ENCODE data around the gene PRKCG.

The PRKCG gene

DNA sequence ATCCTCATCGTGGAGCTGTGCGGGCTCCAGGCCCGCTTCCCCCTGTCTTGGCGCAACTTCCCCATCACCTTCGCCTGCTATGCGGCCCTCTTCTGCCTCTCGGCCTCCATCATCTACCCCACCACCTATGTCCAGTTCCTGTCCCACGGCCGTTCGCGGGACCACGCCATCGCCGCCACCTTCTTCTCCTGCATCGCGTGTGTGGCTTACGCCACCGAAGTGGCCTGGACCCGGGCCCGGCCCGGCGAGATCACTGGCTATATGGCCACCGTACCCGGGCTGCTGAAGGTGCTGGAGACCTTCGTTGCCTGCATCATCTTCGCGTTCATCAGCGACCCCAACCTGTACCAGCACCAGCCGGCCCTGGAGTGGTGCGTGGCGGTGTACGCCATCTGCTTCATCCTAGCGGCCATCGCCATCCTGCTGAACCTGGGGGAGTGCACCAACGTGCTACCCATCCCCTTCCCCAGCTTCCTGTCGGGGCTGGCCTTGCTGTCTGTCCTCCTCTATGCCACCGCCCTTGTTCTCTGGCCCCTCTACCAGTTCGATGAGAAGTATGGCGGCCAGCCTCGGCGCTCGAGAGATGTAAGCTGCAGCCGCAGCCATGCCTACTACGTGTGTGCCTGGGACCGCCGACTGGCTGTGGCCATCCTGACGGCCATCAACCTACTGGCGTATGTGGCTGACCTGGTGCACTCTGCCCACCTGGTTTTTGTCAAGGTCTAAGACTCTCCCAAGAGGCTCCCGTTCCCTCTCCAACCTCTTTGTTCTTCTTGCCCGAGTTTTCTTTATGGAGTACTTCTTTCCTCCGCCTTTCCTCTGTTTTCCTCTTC lies 8.0 kb upstream of the PRKCG start:
- DNase-seq = no peak

DNA sequence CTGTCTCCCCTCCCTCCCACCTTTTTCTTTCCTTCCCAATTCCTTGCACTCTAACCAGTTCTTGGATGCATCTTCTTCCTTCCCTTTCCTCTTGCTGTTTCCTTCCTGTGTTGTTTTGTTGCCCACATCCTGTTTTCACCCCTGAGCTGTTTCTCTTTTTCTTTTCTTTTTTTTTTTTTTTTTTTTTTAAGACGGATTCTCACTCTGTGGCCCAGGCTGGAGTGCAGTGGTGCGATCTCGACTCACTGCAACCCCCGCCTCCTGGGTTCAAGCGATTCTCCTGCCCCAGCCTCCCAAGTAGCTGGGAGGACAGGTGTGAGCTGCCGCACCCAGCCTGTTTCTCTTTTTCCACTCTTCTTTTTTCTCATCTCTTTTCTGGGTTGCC lies 7.4 kb upstream of the PRKCG start:
- no peak for DNase-seq

DNA sequence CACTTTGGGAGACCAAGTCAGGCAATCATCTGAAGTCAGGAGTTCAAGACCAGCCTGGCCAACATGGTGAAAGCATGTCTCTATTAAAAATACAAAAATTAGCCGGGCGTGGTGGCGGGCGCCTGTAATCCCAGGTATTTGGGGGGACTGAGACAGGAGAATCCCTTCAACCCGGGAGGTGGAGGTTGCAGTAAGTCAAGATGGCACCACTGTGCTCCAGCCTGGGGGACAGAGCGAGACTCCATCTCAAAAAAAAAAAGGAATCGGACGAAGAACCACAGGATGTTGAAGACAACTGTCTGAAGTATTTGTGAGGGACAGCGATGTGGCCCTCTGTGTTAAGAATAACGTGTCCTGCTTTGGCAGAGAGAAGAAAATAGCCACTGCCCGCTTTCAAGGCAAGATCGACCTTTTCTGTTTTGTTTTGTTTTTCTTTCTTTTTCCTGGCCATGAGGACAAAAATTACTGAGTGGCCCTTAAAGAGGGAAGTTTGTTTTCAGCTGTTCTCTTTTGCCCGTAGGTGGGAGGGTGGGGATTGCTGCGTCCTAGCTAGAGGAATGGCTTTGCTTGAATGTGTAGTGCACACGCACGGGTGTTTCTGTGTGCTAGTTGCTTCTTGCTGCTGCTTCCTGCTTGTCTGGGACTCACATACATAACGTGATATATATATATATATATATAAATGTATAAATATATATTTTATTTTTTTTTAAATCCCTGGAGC lies 6.2 kb upstream of the PRKCG start:
- DNase-seq = no peak

DNA sequence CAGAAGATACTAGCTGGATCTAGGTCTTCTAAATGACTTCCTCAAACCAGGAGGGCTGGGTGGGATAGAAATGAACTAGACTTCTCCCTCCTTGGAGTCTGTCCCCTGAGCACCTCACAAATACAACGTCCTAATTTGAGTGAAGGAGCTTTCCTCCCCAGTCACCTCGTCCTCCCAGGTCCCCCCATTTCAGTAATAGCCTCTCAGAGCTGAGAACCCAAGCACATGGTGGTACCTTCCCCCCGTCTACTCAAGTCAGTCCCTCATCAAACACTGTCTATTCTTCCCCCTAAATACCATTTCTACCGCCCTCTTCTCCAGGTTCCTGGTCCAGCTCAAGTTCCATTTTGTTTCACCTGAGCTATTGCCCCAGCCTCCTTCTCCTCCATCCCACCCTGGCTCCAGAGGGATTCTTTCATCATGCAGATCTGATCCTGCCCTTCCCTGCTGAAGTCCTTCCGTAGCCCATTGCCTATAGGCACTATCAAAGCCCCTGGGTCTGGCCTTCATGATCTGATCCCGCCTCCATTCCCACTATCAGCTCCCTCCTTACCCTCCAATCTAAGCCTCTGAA lies 5.3 kb upstream of the PRKCG start:
- DNase-seq = no peak

DNA sequence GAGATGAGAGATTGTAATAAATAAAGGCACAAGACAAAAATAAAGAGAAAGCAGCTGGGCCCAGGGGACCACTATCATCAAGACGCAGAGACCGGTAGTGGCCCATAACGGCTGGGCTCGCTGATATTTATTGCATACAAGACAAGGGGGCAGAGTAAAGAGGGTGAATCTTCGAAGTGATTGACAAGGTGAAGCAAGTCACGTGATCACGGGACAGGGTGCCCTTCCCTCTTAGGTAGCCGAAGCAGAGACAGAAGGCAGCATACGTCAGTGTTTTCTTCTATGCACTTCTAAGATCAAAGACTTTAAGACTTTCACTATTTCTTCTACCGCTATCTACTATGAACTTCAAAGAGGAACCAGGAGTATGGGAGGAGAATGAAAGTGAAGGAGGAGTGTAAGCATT lies 4.6 kb upstream of the PRKCG start:
- DNase-seq = no peak

DNA sequence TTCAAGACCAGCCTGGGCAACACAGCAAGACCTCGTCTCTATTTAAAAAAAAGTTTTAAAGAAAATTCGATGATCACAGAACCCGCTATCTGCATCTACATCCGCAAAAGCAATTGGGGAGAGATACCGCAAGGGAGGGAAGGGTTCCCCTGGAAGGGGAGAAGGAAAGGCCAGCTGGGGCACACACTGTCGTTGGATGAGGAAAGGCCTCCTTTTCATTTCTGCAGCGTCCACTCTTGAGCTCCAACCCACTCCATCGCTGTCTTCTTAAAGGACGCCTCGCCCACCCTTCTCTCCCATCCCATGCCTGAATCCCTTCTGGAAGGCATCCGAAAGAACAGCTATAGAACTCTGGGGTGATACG lies 3.2 kb upstream of the PRKCG start:
- DNase-seq = no peak

DNA sequence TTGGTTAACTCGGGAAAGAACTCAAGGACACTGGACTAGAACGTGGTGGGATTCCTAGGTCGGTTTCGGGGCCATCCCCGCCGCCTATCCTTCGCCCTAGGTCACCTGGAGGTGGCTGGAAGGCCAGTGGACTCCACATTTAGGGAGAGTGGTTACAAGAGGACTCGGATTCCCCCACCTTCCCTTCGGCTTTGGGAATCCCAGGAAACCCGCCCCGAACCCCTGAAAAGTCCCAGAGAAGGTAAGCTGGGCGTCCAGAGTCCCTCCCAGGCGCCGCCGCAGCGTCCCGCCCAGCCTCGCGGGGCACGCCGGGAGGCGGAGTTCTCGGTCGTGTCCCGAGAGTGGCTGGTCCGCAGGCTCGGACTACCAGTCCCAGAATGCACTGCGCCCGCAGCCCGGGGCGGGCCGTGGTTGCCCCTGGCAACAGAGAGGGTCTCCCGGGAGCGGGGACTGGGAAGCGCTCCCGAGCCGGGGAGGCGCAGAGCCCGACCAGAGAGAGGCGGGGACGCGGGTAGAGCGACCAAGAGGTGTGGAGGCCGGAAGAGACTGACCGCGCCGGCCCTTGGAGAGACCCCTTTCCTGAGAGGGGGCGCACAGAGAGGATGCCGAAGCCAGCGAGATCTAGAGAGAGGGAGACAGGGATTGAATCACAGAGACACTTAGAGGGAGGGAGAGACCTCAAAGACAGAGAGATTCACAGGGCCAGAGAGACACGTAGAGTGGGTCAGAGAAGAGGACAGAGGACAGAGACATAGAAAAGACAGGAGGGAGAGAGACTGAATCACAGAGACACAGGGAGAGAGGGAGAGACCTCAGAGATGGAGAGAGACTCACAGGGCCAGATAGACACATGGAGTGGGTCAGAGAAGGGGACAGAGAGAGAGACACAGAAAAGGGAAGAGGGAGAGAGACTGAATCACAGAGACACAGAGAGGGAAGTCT lies 2.6 kb upstream of the PRKCG start:
- peak; percentile 96 to 99 for DNase-seq

DNA sequence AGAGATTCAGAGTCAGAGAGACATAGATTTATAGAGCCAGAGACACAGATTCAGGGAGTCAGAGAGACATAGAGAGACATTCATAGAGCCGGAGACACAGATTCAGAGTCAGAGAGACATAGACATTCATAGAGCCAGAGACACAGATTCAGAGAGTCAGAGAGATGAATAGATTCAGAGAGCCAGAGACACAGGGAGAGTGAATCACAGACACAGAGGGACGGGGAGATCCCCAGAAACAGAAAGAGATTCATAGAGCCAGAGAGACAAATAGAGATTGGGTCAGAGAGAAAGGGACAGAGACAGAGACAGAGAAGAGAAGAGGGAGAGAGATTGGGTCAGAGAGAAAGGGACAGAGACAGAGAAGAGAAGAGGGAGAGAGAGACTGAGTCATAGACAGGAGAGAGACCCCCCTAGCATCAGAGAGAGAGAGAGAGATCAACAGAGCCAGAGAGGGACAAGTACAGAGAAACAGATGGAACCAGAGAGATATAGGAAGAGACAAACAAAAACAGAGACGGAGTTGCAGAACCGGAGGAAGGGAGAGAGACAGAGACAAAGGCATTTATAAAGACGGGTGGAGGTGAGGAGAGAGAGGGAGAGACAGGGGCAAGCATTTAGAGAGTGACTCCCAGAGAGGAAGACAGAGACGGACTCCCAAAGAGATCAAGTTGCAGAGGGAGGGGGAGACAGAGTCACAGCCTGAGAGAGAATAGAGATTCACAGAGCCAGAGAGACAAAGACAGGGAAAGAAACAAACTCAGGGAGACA lies 1.1 kb upstream of the PRKCG start:
- no peak for DNase-seq

DNA sequence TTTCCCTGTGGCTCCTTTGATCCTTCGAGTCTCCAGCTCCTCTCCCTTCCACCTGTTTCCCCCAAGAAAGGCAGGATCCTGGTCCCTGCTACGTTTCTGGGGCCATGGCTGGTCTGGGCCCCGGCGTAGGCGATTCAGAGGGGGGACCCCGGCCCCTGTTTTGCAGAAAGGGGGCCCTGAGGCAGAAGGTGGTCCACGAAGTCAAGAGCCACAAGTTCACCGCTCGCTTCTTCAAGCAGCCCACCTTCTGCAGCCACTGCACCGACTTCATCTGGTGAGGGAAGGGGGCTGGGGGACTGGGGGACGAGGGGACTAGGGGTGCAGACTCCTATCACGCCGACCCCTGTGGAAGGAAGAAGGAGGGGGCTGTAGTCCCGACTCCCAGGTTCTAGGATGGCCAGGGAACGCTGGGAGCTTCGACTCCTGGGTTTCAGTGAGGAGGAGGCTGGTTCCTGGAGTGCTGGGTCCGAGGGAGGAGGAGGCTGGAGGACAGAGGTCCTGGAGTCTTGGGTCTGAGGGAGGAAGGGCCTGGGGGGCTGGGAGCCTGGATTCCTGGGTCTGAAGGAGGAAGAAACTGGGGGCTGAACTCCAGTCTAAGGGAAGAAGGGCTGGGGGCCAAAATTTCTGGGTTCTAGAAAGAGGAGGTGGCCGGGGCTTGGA lies 524 bp downstream of the PRKCG start:
- no peak for DNase-seq

DNA sequence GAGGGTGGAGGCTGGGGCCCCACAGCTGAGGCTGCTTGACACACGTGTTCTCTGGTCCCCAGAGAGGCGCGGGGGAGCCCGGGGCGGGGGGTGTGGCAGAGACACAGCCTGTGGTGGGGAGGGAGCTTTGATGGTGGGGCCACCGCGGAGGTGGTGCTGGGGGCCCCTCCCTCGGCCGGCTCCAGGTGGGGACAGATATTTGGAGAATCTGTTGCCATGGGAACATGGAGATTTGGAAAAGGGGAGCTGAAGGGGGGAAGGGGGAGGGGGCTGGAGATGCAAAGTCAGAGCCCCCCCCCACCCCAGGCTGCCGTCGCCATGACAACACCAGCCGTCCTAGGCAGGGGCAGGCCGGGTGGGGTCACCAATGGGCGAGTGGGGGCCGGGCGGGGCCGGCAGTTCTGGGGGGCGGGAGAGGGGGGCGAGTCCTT lies 1.2 kb downstream of the PRKCG start:
- no peak for DNase-seq

DNA sequence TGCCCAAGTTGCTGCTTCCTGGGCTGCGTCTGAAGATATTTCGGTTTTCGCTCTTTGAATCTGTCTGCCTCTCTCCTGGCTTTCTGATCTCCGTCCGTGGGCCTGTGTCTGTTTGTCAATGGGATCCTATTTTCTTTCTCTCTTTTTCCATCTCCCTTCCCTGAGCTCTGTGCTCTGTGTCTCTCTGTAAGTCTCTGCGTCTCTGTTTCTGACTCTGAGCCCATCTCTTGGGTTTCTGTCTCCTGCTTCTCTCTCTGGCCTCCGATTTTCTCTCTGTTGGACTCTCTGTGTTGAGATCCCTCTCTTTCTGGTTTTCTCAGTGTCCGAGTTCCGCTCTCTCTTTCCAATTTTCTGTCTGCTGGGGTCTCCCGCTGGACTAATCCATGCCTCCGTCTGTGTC lies 1.7 kb downstream of the PRKCG start:
- no peak for DNase-seq

DNA sequence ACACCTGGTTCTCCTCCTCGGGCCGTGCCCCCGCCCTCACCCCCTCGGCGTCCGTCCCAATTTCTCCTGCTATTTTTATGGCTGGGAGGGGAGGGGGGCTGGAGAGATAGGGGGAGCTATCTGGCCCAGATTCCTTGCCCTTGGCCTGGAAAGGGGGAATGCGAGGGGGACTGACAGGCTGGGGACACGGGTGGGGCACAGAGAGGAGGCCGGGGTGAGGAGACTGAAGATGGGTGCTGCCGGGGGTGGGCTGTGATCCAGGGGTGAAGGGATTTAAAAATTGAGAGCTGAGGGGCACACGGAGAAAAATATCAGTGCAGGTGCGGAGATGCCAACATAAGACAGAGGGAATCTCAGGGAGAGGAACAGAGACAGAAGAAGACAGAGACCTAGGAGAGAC lies 2.3 kb downstream of the PRKCG start:
- DNase-seq = no peak

DNA sequence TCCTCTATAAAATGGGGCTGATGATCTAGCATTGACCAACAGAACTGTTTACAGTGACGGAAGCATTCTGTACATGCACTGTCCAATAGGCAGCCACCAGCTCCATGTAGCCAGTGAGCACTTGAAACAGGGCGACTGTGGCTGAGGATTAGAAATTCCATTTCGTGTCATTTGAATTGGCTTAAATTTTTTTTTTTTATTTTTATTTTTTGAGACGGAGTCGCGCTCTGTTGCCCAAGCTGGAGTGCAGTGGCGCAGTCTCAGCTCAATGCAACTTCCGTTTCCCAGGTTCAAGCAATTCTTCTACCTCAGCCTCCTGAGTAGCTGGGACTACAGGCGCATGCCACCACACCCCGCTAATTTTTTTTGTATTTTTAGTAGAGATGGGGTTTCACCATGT lies 3.0 kb downstream of the PRKCG start:
- DNase-seq = no peak

DNA sequence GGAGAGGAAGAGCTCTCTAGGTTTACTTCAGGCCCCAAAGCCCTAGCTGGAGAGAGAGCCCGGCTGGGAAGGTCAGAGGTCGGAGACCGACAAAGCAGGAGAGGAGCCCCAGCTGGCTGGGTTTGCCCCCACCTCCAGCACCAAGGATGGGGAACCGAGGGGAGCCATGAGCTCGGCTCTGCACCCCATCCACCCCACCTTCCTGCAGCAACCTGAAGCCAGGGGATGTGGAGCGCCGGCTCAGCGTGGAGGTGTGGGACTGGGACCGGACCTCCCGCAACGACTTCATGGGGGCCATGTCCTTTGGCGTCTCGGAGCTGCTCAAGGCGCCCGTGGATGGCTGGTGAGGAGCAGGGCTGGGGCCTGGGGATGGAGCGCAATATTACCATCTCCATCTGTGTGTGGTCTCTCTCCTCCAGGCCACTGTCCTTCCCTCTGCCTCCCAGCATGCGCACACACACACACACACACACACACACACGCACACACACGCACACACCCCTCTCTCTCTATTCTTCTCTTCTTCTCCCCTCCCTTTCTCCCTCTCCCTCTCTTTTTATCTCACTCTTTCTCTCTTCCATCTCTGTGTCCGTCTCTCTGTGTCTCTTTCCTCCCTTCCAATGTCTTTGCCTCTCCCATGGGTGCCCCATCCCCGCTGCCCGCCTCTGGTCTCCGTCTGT lies 10.4 kb downstream of the PRKCG start:
- no peak for DNase-seq

DNA sequence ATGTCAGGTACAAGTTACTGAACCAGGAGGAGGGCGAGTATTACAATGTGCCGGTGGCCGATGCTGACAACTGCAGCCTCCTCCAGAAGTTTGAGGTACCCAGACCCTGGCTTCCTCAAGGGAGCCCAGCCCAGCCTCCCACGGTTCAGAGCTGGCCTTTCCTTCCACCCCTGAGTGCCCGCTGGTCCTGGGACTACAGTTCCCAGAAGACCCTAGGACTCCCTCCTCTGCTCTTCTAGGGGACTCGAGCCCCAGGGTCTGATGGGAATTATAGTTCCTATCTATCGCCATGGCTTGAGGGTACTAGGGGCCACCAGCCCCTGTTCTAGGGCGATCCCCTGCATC lies 11.0 kb downstream of the PRKCG start:
- peak in 1 of 2 experiments; percentile 32 for DNase-seq

DNA sequence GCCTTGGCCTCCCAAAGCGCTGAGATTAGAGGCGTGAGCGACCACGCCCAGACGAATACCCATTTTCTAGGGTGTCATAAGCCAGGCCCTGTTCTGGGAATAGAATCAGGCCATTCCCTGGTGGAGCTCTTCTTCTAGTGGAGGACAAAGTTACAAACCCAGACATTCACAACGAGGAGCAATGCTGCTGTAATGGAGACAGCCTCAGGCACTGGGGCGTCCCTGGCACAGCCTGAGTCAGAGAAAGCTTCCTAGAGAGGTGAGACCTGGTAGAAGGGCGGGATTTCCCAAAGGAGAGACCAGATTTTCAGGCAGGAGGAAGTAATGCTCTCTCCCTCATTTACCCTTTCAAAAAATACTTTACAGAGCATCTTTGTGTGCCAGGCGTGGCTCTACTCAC lies 12.7 kb downstream of the PRKCG start:
- no peak for DNase-seq

DNA sequence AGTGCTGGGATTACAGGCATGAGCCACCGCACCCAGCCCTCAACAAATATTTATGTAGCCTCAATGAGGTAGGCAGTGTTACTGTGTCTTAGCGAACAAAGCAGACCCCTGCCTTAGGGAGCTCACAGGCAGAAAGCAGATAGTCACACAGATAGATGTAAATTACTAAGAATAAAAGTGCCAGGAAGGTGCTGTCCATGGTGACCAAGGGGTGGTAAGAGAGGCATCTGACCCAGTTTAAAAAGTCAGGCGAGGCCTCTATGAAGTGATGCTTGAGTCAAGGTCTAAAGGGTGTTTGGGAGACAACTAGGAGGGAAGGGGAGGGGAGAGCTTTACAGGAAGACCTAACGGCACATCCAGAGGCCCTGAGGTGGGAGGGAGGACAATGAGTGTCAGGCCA lies 14.7 kb downstream of the PRKCG start:
- no peak for DNase-seq

DNA sequence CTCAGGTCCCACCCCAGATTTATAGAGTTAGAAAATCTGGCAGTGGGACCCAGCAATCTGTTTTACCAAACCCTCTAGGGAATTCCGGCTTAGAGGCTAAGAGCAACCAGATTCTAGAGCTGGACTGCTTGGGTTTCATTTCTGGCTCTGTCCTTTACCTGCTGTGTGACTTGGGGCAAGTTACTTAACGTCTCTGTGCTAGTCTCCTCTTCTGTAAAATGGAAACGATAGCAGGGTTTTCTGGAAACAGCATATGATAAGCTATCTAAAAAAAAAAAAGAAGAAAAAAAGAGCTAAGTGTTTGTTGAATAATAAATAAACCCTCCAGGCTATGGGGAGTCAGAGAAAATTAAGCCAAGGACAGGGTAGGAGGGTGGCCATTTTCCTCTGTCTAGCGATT lies 15.5 kb downstream of the PRKCG start:
- DNase-seq = no peak

DNA sequence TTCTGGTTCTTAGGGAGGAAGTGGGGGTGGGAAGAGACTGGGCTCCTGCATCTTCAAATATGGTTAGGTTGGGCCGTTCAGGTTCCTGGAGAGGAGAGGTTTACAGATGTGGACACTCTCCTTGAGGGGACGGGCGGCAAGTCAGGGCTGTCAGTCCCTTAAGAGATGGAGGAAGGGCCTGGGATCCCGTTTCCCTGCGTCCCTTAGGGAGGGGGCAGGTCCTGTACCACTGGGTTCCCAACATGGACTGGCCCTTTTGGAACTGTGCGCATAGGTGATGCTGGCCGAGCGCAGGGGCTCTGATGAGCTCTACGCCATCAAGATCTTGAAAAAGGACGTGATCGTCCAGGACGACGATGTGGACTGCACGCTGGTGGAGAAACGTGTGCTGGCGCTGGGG lies 16.2 kb downstream of the PRKCG start:
- no peak for DNase-seq

DNA sequence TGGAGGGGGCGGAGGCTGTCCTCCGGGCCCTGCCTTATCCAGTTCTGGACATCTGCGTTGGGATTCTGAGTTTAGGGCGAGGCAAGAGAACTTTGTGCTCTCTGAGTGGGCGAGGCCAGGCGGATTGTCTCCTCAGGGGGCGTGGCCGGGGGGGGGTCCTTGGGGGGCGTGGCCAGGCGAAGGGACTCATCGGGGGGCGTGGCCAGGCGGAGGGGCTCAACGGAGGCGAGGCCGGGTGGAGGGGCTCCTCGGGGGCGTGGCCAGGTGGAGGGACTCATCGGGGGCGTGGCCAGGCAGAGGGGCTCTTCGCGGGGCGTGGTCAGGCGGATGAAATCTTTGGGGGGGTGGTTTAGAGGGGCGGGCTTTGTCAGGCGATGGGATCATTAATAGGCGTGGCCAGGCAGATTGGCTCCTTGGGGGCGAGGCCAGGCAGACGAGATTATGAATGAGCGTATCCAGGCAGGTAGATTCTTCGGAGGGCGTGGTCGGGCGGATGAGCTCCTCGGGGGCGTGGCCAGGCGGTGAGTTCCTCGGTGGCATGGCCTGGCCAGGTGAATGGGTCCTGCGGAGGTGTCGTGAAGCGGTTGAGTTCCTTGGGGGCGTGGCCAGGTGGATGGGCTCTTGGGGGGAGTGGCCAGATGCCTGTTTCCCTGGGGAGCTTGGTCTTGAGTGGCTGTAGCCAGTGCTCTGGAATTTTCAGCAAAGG lies 16.8 kb downstream of the PRKCG start:
- DNase-seq = no peak
